IPS DF 4.7 (cell line): ENCODE data around the gene ANKRD33.

Experiments
- DNase-seq: peaks from one replicate; pipeline ENCODE4 v3.0.0-alpha.2; 2013; ENCODE audit warnings: low spot score; ENCODE audit errors: extremely low read depth

Gene ANKRD33

GRCh38 chr12:51901121-51901817 is 13.4 kb downstream of the ANKRD33 start:
- no peak for DNase-seq

- no peak for DNase-seq
These were observed 14.0 kb downstream of the ANKRD33 start for GRCh38 chr12:51901881-51902280.

GRCh38 chr12:51904951-51905470 is 17.1 kb downstream of the ANKRD33 start:
- DNase-seq = no peak

- no peak for DNase-seq
These were observed 17.8 kb downstream of the ANKRD33 start for GRCh38 chr12:51905471-51906429.

- DNase-seq = no peak
These were observed 18.7 kb downstream of the ANKRD33 start for GRCh38 chr12:51906430-51907082.

- DNase-seq = no peak
These were observed 19.4 kb downstream of the ANKRD33 start, which contains the start of gene ACVRL1 for GRCh38 chr12:51907083-51907855. Gene ACVRL1 (plus strand): TSS chr12:51907504. CDS start chr12:51912475, 4,971 bp downstream.

GRCh38 chr12:51907856-51908425 is 20.0 kb downstream of the ANKRD33 start:
- no peak for DNase-seq

GRCh38 chr12:51908876-51909592 is 21.1 kb downstream of the ANKRD33 start:
- no peak for DNase-seq

GRCh38 chr12:51910168-51910567 is 22.3 kb downstream of the ANKRD33 start:
- DNase-seq = no peak

- DNase-seq = no peak
These were observed 22.8 kb downstream of the ANKRD33 start for GRCh38 chr12:51910691-51911090.

GRCh38 chr12:51911307-51911706 is 23.4 kb downstream of the ANKRD33 start:
- DNase-seq = no peak

GRCh38 chr12:51911788-51912711 is 24.1 kb downstream of the ANKRD33 start:
- no peak for DNase-seq

GRCh38 chr12:51913071-51914033 is 25.4 kb downstream of the ANKRD33 start:
- DNase-seq = no peak

GRCh38 chr12:51914034-51914923 is 26.4 kb downstream of the ANKRD33 start:
- no peak for DNase-seq

GRCh38 chr12:51915003-51915625 is 27.2 kb downstream of the ANKRD33 start:
- no peak for DNase-seq

GRCh38 chr12:51915951-51916350 is 28.0 kb downstream of the ANKRD33 start:
- DNase-seq = no peak
